ENCODE measurements around the gene SHISA6.

The SHISA6 gene

GRCh38 chr17:11545696-11546095, 304.7 kb downstream of the SHISA6 start:
- no peak for DNase-seq

GRCh38 chr17:11547853-11548252, 306.8 kb downstream of the SHISA6 start:
- DNase-seq: no peak

- DNase-seq: no peak
These were observed 307.4 kb downstream of the SHISA6 start for GRCh38 chr17:11548398-11548797.

- DNase-seq: no peak
These were observed 309.4 kb downstream of the SHISA6 start for GRCh38 chr17:11550431-11550830.

GRCh38 chr17:11551442-11551841, 310.4 kb downstream of the SHISA6 start:
- no peak for DNase-seq

GRCh38 chr17:11553135-11553534, 312.1 kb downstream of the SHISA6 start:
- DNase-seq: no peak

- DNase-seq: no peak
These were observed 313.0 kb downstream of the SHISA6 start for GRCh38 chr17:11554042-11554441.

- no peak for DNase-seq
These were observed 313.5 kb downstream of the SHISA6 start for GRCh38 chr17:11554542-11554941.

GRCh38 chr17:11555530-11555929, 314.5 kb downstream of the SHISA6 start:
- DNase-seq: no peak

- no peak for DNase-seq
These were observed 316.9 kb downstream of the SHISA6 start for GRCh38 chr17:11557727-11558452.

- no peak for DNase-seq
These were observed 317.7 kb downstream of the SHISA6 start for GRCh38 chr17:11558681-11559234.

- DNase-seq: no peak
These were observed 318.6 kb downstream of the SHISA6 start for GRCh38 chr17:11559601-11560000.

- DNase-seq: no peak
These were observed 320.3 kb downstream of the SHISA6 start for GRCh38 chr17:11561281-11561680.

- no peak for DNase-seq
These were observed 320.7 kb downstream of the SHISA6 start for GRCh38 chr17:11561702-11562101.

- no peak for DNase-seq
These were observed 323.8 kb downstream of the SHISA6 start for GRCh38 chr17:11564589-11565380.

- DNase-seq: no peak
These were observed 324.6 kb downstream of the SHISA6 start for GRCh38 chr17:11565591-11565990.

GRCh38 chr17:11578998-11579397, 338.0 kb downstream of the SHISA6 start:
- DNase-seq: no peak

GRCh38 chr17:11580677-11581076, 339.7 kb downstream of the SHISA6 start:
- no peak for DNase-seq

GRCh38 chr17:11582217-11582616, 341.2 kb downstream of the SHISA6 start:
- no peak for DNase-seq

GRCh38 chr17:11583306-11583992, 342.4 kb downstream of the SHISA6 start:
- DNase-seq: no peak

- no peak for DNase-seq
These were observed 348.7 kb downstream of the SHISA6 start for GRCh38 chr17:11589716-11590115.

GRCh38 chr17:11598274-11599221, 357.5 kb downstream of the SHISA6 start, which contains the start of gene DNAH9:
Gene DNAH9 (plus strand): TSS chr17:11598470. CDS start chr17:11598499, 29 bp downstream.
- no peak for DNase-seq

Data from NCI-H2107 (cell line).